Measurements from ENCODE around the gene GPC5. TPM values are rescaled to one million over a fixed set of nuclear protein-coding genes. Genes with fewer than 3 reads are reported as not detected.

GPC5 gene
- total and polyA plus RNA-seq, 7 experiments from 2014 or later = 0.10 to 0.38 TPM; not detected in 5

- DNase-seq (no peak), ATAC-seq (no peak)
- no peak overlapping the region for H3K4me3 Mint-ChIP-seq
- no peak overlapping the region for H3K27ac Mint-ChIP-seq
- Histone ChIP-seq H3K27ac (ENCODE audit: low read depth, low read length) (no peak overlapping the region), H3K27me3 (ENCODE audit: control insufficient read depth in 2 of 2, insufficient read depth in 2 of 2, low read length in 2 of 2) (no peaks in the 10 kb centered on the region), H3K36me3 (ENCODE audit: control insufficient read depth in 2 of 3, insufficient read depth in 3 of 3, low read length in 3 of 3) (no peaks in the 10 kb centered on the region), H3K4me1 (ENCODE audit: control insufficient read depth in 2 of 2, insufficient read depth in 2 of 2, low read length in 2 of 2) (no peaks in the 10 kb centered on the region), H3K4me3 (ENCODE audit: low read length) (no peak overlapping the region), H3K9me3 (ENCODE audit: control insufficient read depth in 2 of 3, low read length in 3 of 3) (no peaks in the 10 kb centered on the region)
- intact Hi-C loops (cut with micrococcal nuclease) = no loop called here
- H3K4me1 Mint-ChIP-seq = peaks cover 14 to 25% (median 19%) of the 10 kb centered on the region in 7 donors
- POLR2A ChIA-PET = no interaction called here
- no peaks in the 10 kb centered on the region for H3K27me3 Mint-ChIP-seq
- CTCF ChIA-PET = no interaction called here
- peaks cover 0 to 4% (median 0%) of the 10 kb centered on the region in 5 donors for H3K36me3 Mint-ChIP-seq
- no peaks in the 10 kb centered on the region for H3K9me3 Mint-ChIP-seq
Measured at GRCh38 chr13:91362908-91363307, 35.5 kb upstream of the GPC5 start.

- intact Hi-C loops (cut with micrococcal nuclease) = no loop called here
- Mint-ChIP-seq H3K36me3 (no peaks in the 10 kb centered on the region), H3K9me3 (no peaks in the 10 kb centered on the region), H3K27ac (no peak overlapping the region), H3K4me1 (peaks cover 0 to 7% (median 0%) of the 10 kb centered on the region in 7 donors), H3K4me3 (no peak overlapping the region), H3K27me3 (peaks cover 0 to 7% (median 0%) of the 10 kb centered on the region in 5 donors)
- ChIA-PET CTCF (no interaction called here), POLR2A (no interaction called here)
- Histone ChIP-seq H3K27ac (ENCODE audit: low read depth, low read length) (no peak overlapping the region), H3K4me1 (ENCODE audit: control insufficient read depth in 2 of 2, insufficient read depth in 2 of 2, low read length in 2 of 2) (no peaks in the 10 kb centered on the region), H3K4me3 (ENCODE audit: low read length) (no peak overlapping the region), H3K36me3 (ENCODE audit: control insufficient read depth in 2 of 3, insufficient read depth in 3 of 3, low read length in 3 of 3) (no peaks in the 10 kb centered on the region), H3K9me3 (ENCODE audit: control insufficient read depth in 2 of 3, low read length in 3 of 3) (no peaks in the 10 kb centered on the region), H3K27me3 (ENCODE audit: control insufficient read depth in 2 of 2, insufficient read depth in 2 of 2, low read length in 2 of 2) (no peaks in the 10 kb centered on the region)
- ATAC-seq (no peak), DNase-seq (no peak)
Measured at GRCh38 chr13:91368101-91368500, 30.3 kb upstream of the GPC5 start.

- intact Hi-C loops (cut with micrococcal nuclease) = no loop called here
Measured at GRCh38 chr13:91368676-91369440, 29.6 kb upstream of the GPC5 start.

GRCh38 chr13:91369441-91369831 is 29.0 kb upstream of the GPC5 start:
- H3K9me3 Mint-ChIP-seq = no peaks in the 10 kb centered on the region
- no peak overlapping the region for H3K27ac ChIP-seq (ENCODE audit: low read depth, low read length)
- H3K27me3 Mint-ChIP-seq = peaks cover 3 to 9% (median 7%) of the 10 kb centered on the region in 5 donors
- no peak overlapping the region for H3K4me3 ChIP-seq (ENCODE audit: low read length)
- no peaks in the 10 kb centered on the region for H3K36me3 Mint-ChIP-seq
- H3K4me1 ChIP-seq (ENCODE audit: control insufficient read depth in 2 of 2, insufficient read depth in 2 of 2, low read length in 2 of 2) = no peaks in the 10 kb centered on the region
- CTCF ChIA-PET = no interaction called here
- ATAC-seq (no peak), DNase-seq (no peak)
- H3K4me3 Mint-ChIP-seq = no peak overlapping the region
- H3K27ac Mint-ChIP-seq = no peak overlapping the region
- peaks cover 0 to 7% (median 0%) of the 10 kb centered on the region in 7 donors for H3K4me1 Mint-ChIP-seq
- H3K36me3 ChIP-seq (ENCODE audit: control insufficient read depth in 2 of 3, insufficient read depth in 3 of 3, low read length in 3 of 3) = no peaks in the 10 kb centered on the region
- POLR2A ChIA-PET = no interaction called here
- no peaks in the 10 kb centered on the region for H3K9me3 ChIP-seq (ENCODE audit: control insufficient read depth in 2 of 3, low read length in 3 of 3)
- intact Hi-C loops (cut with micrococcal nuclease) = no loop called here
- no peaks in the 10 kb centered on the region for H3K27me3 ChIP-seq (ENCODE audit: control insufficient read depth in 2 of 2, insufficient read depth in 2 of 2, low read length in 2 of 2)

More at GRCh38 chr13:91368676-91369440, 29.6 kb upstream of the GPC5 start:
- no peaks in the 10 kb centered on the region for H3K36me3 Mint-ChIP-seq
- H3K9me3 ChIP-seq (ENCODE audit: control insufficient read depth in 2 of 3, low read length in 3 of 3) = no peaks in the 10 kb centered on the region
- H3K27me3 ChIP-seq (ENCODE audit: control insufficient read depth in 2 of 2, insufficient read depth in 2 of 2, low read length in 2 of 2) = no peaks in the 10 kb centered on the region
- H3K4me1 ChIP-seq (ENCODE audit: control insufficient read depth in 2 of 2, insufficient read depth in 2 of 2, low read length in 2 of 2) = no peaks in the 10 kb centered on the region
- ChIA-PET CTCF (no interaction called here), POLR2A (no interaction called here)
- H3K27ac Mint-ChIP-seq = no peak overlapping the region
- no peaks in the 10 kb centered on the region for H3K9me3 Mint-ChIP-seq
- no peak overlapping the region for H3K4me3 Mint-ChIP-seq
- peaks cover 0 to 7% (median 1%) of the 10 kb centered on the region in 5 donors for H3K27me3 Mint-ChIP-seq
- H3K27ac ChIP-seq (ENCODE audit: low read depth, low read length) = no peak overlapping the region
- DNase-seq (no peak), ATAC-seq (no peak)
- no peak overlapping the region for H3K4me3 ChIP-seq (ENCODE audit: low read length)
- no peaks in the 10 kb centered on the region for H3K36me3 ChIP-seq (ENCODE audit: control insufficient read depth in 2 of 3, insufficient read depth in 3 of 3, low read length in 3 of 3)
- H3K4me1 Mint-ChIP-seq = peaks cover 0 to 7% (median 0%) of the 10 kb centered on the region in 7 donors

- H3K9me3 ChIP-seq (ENCODE audit: control insufficient read depth in 2 of 3, low read length in 3 of 3) = no peaks in the 10 kb centered on the region
- H3K4me3 ChIP-seq (ENCODE audit: low read length) = no peak overlapping the region
- ChIA-PET CTCF (no interaction called here), POLR2A (no interaction called here)
- Mint-ChIP-seq H3K27ac (no peak overlapping the region), H3K27me3 (peaks cover 6 to 15% (median 9%) of the 10 kb centered on the region in 5 donors), H3K4me1 (peaks cover 0 to 12% (median 4%) of the 10 kb centered on the region in 7 donors), H3K9me3 (no peaks in the 10 kb centered on the region), H3K36me3 (no peaks in the 10 kb centered on the region), H3K4me3 (no peak overlapping the region)
- H3K4me1 ChIP-seq (ENCODE audit: control insufficient read depth in 2 of 2, insufficient read depth in 2 of 2, low read length in 2 of 2) = no peaks in the 10 kb centered on the region
- intact Hi-C loops (cut with micrococcal nuclease) = loop anchor here in 1 of 2 donors (10.0 kb wide), 1 partner anchor 204 kb away; no protein-coding TSS in a partner anchor
- no peaks in the 10 kb centered on the region for H3K27me3 ChIP-seq (ENCODE audit: control insufficient read depth in 2 of 2, insufficient read depth in 2 of 2, low read length in 2 of 2)
- DNase-seq = no peak
- H3K27ac ChIP-seq (ENCODE audit: low read depth, low read length) = no peak overlapping the region
- no peaks in the 10 kb centered on the region for H3K36me3 ChIP-seq (ENCODE audit: control insufficient read depth in 2 of 3, insufficient read depth in 3 of 3, low read length in 3 of 3)
- no peak for ATAC-seq
Measured at GRCh38 chr13:91370501-91370900, 27.9 kb upstream of the GPC5 start.

GRCh38 chr13:91372911-91373310 is 25.5 kb upstream of the GPC5 start:
- no peak for DNase-seq
- Histone ChIP-seq H3K27me3 (ENCODE audit: control insufficient read depth in 2 of 2, insufficient read depth in 2 of 2, low read length in 2 of 2) (no peaks in the 10 kb centered on the region), H3K4me1 (ENCODE audit: control insufficient read depth in 2 of 2, insufficient read depth in 2 of 2, low read length in 2 of 2) (no peaks in the 10 kb centered on the region), H3K27ac (ENCODE audit: low read depth, low read length) (no peak overlapping the region), H3K9me3 (ENCODE audit: control insufficient read depth in 2 of 3, low read length in 3 of 3) (no peaks in the 10 kb centered on the region), H3K36me3 (ENCODE audit: control insufficient read depth in 2 of 3, insufficient read depth in 3 of 3, low read length in 3 of 3) (no peaks in the 10 kb centered on the region), H3K4me3 (ENCODE audit: low read length) (no peak overlapping the region)
- Mint-ChIP-seq H3K4me1 (peaks cover 0 to 12% (median 3%) of the 10 kb centered on the region in 7 donors), H3K36me3 (no peaks in the 10 kb centered on the region), H3K27ac (no peak overlapping the region), H3K4me3 (no peak overlapping the region), H3K9me3 (no peaks in the 10 kb centered on the region), H3K27me3 (peaks cover 6 to 15% (median 12%) of the 10 kb centered on the region in 5 donors)
- ChIA-PET CTCF (interaction anchor here (0.6 kb wide), 1 partner anchor 51 kb away, joined by 3 read pairs; no protein-coding TSS in a partner anchor), POLR2A (no interaction called here)
- intact Hi-C loops (cut with micrococcal nuclease) = loop anchor here in 1 of 2 donors (10.0 kb wide), 1 partner anchor 202 kb away; no protein-coding TSS in a partner anchor
- ATAC-seq = no peak
